CD4-positive, alpha-beta T cell treated with Interleukin-17A for 4 hours (primary cell): Measurements from ENCODE around the gene METTL21C.

Experiments used
- DNase-seq: peaks from one replicate; pipeline ENCODE4 v3.0.0-alpha.2; 2020; ENCODE audit warnings: mixed read lengths

METTL21C gene

GRCh38 chr13:102657630-102658029, 37.2 kb downstream of the METTL21C start:
- no peak for DNase-seq

GRCh38 chr13:102654756-102655155, 40.1 kb downstream of the METTL21C start:
- DNase-seq, result no peak

- no peak for DNase-seq
Observed at GRCh38 chr13:102651892-102652291, 43.0 kb downstream of the METTL21C start.

- DNase-seq, result no peak
Observed at GRCh38 chr13:102651392-102651791, 43.5 kb downstream of the METTL21C start.

GRCh38 chr13:102650444-102650843, 44.4 kb downstream of the METTL21C start:
- DNase-seq, result no peak

- DNase-seq, result no peak
Observed at GRCh38 chr13:102648046-102648445, 46.8 kb downstream of the METTL21C start.

GRCh38 chr13:102645701-102646100, 49.1 kb downstream of the METTL21C start:
- DNase-seq, result no peak

GRCh38 chr13:102643656-102644055, 51.2 kb downstream of the METTL21C start:
- no peak for DNase-seq

GRCh38 chr13:102642475-102642874, 52.4 kb downstream of the METTL21C start:
- DNase-seq, result no peak

GRCh38 chr13:102642029-102642428, 52.8 kb downstream of the METTL21C start:
- no peak for DNase-seq

GRCh38 chr13:102638741-102639140, 56.1 kb downstream of the METTL21C start:
- no peak for DNase-seq
